GM18909 (cell line): ENCODE measurements around the gene PCYOX1L.

Source experiments
- ATAC-seq: cut with Tn5 transposase; IDR thresholded peaks from one replicate; pipeline ENCODE4 v1.9.1; 2021; ENCODE audit warnings: mild to moderate bottlenecking; ENCODE audit not compliant: unreplicated experiment, poor library complexity

The PCYOX1L gene

DNA sequence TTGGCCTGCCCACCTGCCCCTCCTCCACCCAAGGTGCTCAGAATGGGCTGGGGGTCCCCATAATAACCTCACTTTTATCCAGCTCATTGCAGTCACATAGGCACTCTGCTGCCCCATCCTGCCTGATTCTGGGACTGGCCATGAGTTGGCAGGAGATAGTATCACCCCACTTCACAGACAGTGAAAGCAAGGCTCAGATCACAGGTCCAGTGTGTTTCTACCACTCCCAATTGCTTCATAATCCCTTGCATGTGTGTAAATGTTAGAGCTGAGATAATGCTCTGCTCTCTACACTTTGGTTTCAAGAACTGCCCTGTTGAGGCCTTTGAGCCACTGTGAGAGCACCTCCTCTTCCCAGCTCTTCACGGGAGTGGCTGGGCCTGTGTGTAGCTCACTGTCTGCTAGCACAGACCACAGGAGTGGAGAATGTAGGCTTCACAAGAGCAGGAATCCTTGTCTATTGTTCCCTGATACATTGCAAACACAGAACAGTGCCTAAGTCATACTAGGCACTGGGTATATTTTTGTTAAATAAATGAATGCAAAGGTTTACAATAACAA, 8.4 kb downstream of the PCYOX1L start:
- ATAC-seq, result no peak

DNA sequence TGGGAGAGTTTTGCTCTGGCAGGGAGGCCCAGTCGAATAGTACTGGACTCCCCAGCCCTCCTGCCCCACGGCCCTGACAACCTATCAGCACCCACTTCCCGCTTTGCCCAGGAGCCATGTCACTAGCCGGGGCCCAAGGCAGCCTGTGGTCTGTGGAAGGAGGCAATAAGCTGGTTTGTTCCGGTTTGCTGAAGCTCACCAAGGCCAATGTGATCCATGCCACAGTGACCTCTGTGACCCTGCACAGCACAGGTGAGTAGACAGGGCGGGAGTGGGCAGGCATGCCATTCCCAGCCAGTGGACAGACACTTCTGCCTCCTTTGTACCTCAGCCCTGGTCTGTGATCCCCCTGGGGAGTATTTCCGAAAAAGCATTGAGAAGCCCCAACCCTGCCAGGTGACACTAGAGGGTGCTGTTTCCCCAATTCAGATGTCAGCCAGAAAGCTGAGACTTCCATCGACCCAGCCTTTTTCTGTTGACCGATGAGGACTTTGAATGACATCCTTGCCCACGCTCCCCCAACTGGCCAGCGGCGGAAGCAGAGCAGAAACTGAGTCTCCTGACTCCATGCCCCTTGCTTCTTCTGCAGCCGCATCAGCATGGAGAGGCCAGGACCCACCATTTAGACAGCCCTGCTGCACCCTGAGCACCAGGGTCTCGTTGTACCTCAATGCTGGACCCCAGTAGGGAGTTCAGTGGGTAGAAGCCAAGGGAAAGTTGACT, 9.6 kb downstream of the PCYOX1L start:
- peak; percentile 75 for ATAC-seq

DNA sequence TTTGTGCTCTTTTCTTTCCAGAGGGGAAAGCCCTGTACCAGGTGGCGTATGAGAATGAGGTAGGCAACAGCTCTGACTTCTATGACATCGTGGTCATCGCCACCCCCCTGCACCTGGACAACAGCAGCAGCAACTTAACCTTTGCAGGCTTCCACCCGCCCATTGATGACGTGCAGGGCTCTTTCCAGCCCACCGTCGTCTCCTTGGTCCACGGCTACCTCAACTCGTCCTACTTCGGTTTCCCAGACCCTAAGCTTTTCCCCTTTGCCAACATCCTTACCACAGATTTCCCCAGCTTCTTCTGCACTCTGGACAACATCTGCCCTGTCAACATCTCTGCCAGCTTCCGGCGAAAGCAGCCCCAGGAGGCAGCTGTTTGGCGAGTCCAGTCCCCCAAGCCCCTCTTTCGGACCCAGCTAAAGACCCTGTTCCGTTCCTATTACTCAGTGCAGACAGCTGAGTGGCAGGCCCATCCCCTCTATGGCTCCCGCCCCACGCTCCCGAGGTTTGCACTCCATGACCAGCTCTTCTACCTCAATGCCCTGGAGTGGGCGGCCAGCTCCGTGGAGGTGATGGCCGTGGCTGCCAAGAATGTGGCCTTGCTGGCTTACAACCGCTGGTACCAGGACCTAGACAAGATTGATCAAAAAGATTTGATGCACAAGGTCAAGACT, 10.3 kb downstream of the PCYOX1L start:
- no peak for ATAC-seq

- no peak for ATAC-seq
These were observed 13.0 kb downstream of the PCYOX1L start for GRCh38 chr5:149370878-149371277.

DNA sequence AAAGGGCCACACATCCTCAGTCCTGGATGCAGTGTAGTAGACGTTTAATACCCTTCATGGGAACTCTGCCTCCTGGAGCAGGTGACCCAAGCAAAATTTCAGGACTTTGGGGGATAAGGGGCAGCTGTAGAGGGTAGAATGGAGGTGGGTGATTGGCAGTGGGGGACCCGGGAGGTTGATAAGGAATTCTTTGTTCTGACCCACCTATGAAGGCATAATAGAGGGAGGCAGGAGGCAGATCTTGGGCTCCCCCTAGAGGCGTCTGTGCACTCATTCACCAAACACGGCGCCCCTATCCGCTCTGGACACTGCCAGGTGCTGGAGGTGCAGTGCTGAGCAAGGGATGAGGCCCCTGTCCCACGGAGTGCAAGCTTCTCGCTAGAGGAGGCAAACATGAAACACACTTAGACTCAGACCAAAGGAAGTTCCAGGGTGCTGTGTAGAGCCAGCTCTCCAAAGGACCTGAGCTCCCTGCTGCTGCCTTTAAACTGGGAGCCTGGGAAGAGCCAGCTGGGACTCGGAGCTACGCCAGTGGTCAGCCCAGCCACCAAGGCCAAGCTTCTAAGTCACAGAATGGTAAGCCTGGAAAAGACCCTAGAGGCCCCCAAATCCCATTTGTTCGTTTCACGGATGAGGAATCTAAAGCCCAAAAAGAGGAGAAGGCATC, 13.6 kb downstream of the PCYOX1L start:
- ATAC-seq, result peak; percentile 84

GRCh38 chr5:149372076-149372795, 14.4 kb downstream of the PCYOX1L start:
- no peak for ATAC-seq

GRCh38 chr5:149372932-149373331, 15.1 kb downstream of the PCYOX1L start:
- ATAC-seq, result no peak

- no peak for ATAC-seq
These were observed 16.5 kb downstream of the PCYOX1L start for GRCh38 chr5:149374303-149374702.

DNA sequence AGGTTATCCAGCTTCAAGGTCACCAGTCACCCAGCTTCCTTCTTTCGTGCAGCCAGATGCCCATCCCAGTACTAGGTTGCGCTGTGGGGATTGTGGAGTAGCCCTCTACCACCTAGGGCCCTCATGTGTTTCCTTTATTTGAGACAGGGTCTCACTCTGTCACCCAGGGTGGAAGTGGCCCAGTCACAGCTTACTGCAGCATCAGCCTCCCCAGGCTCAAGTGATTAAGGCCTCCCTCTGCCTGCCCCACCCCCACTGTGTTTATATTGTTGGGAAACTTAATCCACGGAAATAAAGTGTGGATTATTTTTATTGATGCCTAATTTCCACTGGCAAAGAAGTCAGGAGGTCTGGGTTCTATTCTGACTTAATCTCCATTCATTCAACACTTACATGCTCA, 17.0 kb downstream of the PCYOX1L start:
- ATAC-seq, result no peak

- no peak for ATAC-seq
These were observed 17.6 kb downstream of the PCYOX1L start for GRCh38 chr5:149375434-149375833.

GRCh38 chr5:149376104-149376503, 18.3 kb downstream of the PCYOX1L start:
- ATAC-seq, result no peak

DNA sequence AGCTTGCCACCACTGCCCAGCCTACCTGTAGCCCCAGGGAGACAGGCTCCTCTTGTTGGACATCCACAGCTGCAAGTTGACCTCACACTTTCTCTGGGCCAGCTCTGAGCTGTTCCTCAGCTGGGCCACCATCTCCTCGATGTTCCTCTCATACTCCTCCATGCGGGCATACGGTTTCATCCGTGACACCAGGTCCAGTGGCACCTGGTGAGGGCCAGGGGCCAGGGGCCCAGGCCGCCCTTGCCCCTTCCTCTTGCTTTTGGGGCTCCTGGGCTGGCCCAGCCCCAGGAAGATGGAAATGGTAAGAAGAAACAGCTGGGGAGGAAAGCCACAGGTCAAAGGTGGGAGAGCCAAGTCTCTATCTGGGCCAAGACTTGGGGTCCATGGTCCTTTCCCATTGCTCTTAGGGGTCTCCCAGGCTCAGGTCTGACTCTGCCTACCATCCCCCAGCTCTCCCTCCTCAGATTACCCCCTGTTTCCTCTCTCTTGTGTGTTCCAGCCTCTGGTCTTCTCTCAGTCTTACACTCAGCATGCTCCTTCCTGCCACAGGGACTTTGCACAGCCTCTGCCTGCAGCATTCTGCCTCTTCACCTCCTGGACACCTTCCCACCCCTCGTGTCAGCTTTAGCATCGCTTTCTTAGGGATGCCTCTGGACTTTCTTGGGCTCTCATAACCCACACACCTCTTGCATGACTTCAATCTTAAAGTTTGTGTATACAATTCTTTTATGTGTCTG, 19.0 kb downstream of the PCYOX1L start:
- ATAC-seq, result no peak

DNA sequence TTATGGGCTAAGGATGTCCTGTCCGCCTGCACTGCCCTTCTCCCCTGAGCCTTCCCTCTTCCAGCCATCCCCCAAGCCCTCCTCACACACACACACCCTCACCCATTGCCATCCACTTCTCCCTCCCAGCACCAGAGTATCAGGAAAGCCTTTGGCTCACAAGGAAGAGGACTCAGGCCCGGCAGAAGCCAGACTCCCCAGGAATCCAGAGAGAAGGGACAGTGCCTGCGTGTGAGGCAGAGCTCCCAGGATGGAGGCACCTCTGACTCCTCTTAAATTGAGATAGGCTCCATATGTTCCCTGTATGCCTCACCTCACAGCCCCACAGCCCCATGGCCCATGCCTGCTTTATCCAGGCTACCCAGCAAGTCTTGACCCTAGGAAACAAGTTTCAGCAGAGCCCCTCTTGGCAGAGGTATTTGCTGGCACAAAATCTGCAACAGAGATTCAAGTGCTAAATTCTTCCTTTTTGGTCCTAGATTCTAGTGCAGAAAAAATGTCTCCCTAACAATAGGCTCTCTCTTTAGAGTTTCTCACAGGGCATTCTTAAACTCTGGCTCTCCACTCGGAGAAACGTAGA, 20.5 kb downstream of the PCYOX1L start:
- ATAC-seq, result no peak

DNA sequence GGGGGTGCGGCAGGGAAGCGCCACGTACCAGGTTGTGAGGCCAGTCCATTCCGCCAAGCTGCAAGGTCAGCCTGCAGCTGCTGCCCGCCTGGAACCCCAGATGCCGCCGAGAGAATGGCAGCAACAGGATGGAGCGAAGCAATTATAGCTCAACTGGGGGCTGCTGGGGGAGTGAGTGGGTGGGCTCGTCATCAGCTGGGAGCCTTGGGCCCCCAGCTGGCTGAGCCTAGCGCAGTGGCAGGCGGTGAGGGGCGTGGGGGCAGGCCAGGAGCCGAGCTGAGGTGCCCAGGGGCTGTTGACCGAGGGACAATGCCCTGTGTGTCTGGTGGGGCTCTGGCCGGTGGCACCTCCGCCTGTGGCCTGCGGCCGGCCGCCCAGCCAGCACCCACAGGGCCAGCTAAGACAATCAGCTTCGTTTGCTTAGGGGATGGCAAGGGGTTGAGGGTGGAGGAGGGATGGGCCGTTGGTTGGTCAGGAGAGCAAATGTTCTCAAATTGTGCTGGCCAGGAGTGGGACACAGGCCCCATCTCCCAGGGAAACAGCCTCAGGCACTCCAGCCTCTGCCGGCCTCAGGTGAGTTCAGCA, 21.4 kb downstream of the PCYOX1L start, which contains the start of gene IL17B:
Gene IL17B (minus strand): TSS at position 116 of the 585 bp plus-strand sequence. CDS start 67 bp downstream, at position 49.
- no peak for ATAC-seq

- ATAC-seq, result no peak
These were observed 22.1 kb downstream of the PCYOX1L start for GRCh38 chr5:149379818-149380374.

DNA sequence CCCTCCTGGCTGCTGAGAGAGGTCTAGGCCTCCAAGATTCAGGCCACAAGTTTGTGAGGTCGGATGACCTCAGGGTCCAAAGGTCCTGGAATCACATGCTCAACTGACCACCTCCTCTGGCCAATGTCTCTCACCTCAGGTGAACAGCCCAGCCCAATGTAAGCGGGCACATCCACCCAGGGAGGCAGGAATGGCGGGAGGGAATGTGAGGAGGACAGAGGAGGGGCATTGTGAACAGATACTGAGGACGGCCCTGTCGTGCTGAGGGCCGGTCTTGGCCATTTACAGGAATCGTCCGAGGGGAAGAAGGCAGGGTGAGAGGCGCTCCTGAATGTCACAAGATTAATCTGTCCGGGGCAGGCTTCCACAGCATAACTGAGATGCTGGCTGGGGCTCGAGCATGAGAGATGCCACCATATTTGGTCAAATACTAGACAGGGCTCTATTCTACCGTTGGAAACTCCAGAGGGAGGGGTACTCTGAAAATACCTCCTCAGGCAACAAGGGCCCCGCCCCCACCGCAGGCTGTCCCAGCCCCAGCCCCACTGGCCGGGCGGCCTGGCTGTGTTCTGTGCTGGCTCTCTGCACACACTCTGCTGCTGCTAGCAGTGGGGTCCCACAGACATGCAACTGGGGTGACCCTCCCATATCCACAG, 22.7 kb downstream of the PCYOX1L start:
- ATAC-seq, result no peak

DNA sequence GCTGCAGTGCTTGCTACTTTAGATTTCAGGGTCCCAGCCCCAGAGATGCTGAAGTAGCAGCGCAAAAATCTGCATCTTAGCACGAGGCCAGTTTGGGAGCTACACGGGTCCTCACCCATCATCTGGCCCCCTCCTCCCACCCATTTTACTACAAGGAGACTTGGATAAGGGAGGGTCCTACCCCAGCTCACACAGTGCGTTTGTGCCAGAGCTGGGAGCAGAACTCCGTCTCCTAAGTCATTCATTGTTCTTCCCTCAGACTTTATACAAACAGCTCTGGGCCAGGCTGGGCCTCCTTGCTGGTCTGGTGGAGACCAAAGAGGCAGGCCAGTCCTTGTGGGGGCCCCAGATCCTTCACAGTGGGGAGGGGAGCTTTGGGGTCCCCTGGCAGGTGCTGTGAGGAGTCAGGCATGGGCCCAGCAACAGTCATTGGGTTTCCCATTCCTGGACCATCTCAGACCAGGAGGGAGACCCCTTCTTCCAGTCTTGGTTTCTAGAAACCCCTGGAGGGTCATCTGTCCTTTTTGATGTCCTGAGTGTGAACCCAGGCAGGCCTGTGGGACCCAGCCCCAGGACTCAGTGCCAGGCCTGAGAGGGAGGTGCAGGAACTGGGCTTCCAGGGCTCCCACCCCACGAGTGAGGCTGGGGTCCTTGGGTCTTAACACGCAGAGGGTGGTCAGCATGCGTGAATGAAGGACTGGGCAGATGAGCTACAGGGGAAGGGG, 23.6 kb downstream of the PCYOX1L start:
- ATAC-seq, result peak; percentile 19

DNA sequence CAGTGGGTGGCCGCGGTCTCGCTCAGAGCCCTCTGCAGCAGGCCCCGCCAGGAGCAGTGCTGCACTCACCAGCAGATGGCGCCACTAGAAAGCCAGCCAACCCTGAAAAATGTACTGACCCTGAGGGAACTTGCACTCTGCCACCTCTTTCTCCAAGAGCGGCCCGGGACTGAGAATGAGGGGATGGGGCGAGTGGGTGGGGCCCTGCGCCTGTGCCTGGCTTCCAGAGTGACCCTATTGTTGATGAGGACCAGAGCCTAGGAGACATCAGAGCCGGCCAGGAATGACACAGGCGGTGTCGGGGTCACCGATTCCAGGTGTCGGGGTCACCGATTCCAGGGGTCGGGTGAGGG, 24.1 kb downstream of the PCYOX1L start:
- ATAC-seq, result peak; percentile 74
